GM12878 (cell line): ENCODE data around the gene SIPA1. TPM values are rescaled to one million over a fixed set of nuclear protein-coding genes. Genes with fewer than 3 reads are reported as not detected.
A peak's percentile ranks its signal among the peaks of the same experiment; 100 is the strongest.

Source experiments
- BRCA1 ChIP-seq: IDR thresholded peaks from 2 replicates; pipeline ENCODE4 v1.6.1; 2011; ENCODE audit warnings: low read depth, low read length, improper control_type of control experiment
- CEBPB ChIP-seq, 2 experiments: fragments of 150-350 bp in 1 of 2; IDR thresholded peaks; 2 replicates each; pipeline ENCODE4 v1.6.1; 2012 to 2014; ENCODE audit warnings: low read depth in 2 of 2, low read length in 2 of 2, borderline replicate concordance in 1 of 2, inconsistent platforms in 1 of 2
- EP300 ChIP-seq, 2 experiments: fragments of 150-350 bp in 1 of 2; IDR thresholded peaks; 2 replicates each; pipeline ENCODE4 v1.6.1; 2011 to 2012; ENCODE audit warnings: low read depth in 2 of 2, low read length in 2 of 2, borderline replicate concordance in 1 of 2, improper control_type of control experiment in 1 of 2, inconsistent platforms in 1 of 2; ENCODE audit not compliant: control insufficient read depth in 1 of 2
- JUNB ChIP-seq: IDR thresholded peaks from 2 replicates; pipeline ENCODE4 v1.6.1; 2016; ENCODE audit warnings: antibody characterized with exemption, mild to moderate bottlenecking
- KLF5 ChIP-seq: fragments of 450-650 bp; IDR thresholded peaks from 2 replicates; pipeline ENCODE4 v1.6.1; 2014; ENCODE audit warnings: mild to moderate bottlenecking; ENCODE audit not compliant: partially characterized antibody
- MEF2B ChIP-seq: fragments of 450-650 bp; IDR thresholded peaks from 2 replicates; pipeline ENCODE4 v1.6.1; 2018; ENCODE audit warnings: mild to moderate bottlenecking, moderate library complexity; ENCODE audit not compliant: partially characterized antibody, poor library complexity, severe bottlenecking
- MTA2 ChIP-seq: fragments of 450-650 bp; IDR thresholded peaks from 2 replicates; pipeline ENCODE4 v1.6.1; 2016; ENCODE audit warnings: low read depth, mild to moderate bottlenecking, moderate library complexity
- MTA3 ChIP-seq: IDR thresholded peaks from 2 replicates; pipeline ENCODE4 v1.6.1; 2012; ENCODE audit warnings: low read length, inconsistent platforms, borderline replicate concordance
- MYC ChIP-seq: IDR thresholded peaks from 2 replicates; pipeline ENCODE4 v1.6.1; 2011; ENCODE audit warnings: mild to moderate bottlenecking, low read length, moderate library complexity, inconsistent platforms; ENCODE audit not compliant: insufficient read depth, insufficient replicate concordance, insufficient read length, severe bottlenecking
- NR2C1 ChIP-seq: fragments of 450-650 bp; IDR thresholded peaks from 2 replicates; pipeline ENCODE4 v1.6.1; 2017; ENCODE audit warnings: antibody characterized with exemption, mild to moderate bottlenecking, moderate library complexity
- NR2C2 ChIP-seq: IDR thresholded peaks from 2 replicates; pipeline ENCODE4 v1.6.1; 2011; ENCODE audit warnings: borderline replicate concordance, low read depth; ENCODE audit not compliant: control insufficient read depth, insufficient read length
- PML ChIP-seq: IDR thresholded peaks from 2 replicates; pipeline ENCODE4 v1.6.1; 2012; ENCODE audit warnings: low read length, inconsistent platforms
- RB1 ChIP-seq: fragments of 450-650 bp; formaldehyde crosslinking; IDR thresholded peaks from 2 replicates; pipeline ENCODE4 v1.6.1; 2017; ENCODE audit warnings: mild to moderate bottlenecking, borderline replicate concordance
- SIN3A ChIP-seq: IDR thresholded peaks from 2 replicates; pipeline ENCODE4 v1.6.1; 2012; ENCODE audit warnings: low read depth, low read length, improper control_type of control experiment
- SPI1 ChIP-seq: IDR thresholded peaks from 2 replicates; pipeline ENCODE4 v1.6.1; 2011; ENCODE audit warnings: low read depth, mild to moderate bottlenecking, low read length, moderate library complexity, borderline replicate concordance; ENCODE audit not compliant: insufficient read depth
- SREBF2 ChIP-seq: IDR thresholded peaks from 2 replicates; pipeline ENCODE4 v1.6.1; 2012; ENCODE audit warnings: mild to moderate bottlenecking, low read length
- TBL1XR1 ChIP-seq: IDR thresholded peaks from 2 replicates; pipeline ENCODE4 v1.6.1; 2012; ENCODE audit warnings: low read depth, low read length, improper control_type of control experiment
- ZNF207 ChIP-seq: fragments of 450-650 bp; IDR thresholded peaks from 2 replicates; pipeline ENCODE4 v1.6.1; 2014; ENCODE audit warnings: antibody characterized with exemption, mild to moderate bottlenecking, borderline replicate concordance
- ZNF24 ChIP-seq: fragments of 450-650 bp; IDR thresholded peaks from 2 replicates; pipeline ENCODE4 v1.6.1; 2017; ENCODE audit warnings: antibody characterized with exemption, mild to moderate bottlenecking
- polyA plus RNA-seq, 11 experiments: library from polyadenylated mRNA; depleted of rRNA in 4 of 11; unstranded in 6 of 11; stranded (reverse) in 5 of 11; fragments of >200 nt; fragmentation: Nextera tagmentation in 4 of 11; fragmentation: Illumina TruSeq in 1 of 11; extraction: Ambion mirVana in 4 of 11; extraction: Trizol in 1 of 11; gene quantifications; 1 replicate in 1 of 11; 2 replicates in 10 of 11; pipeline versions ENCODE4 v1.2.1 to v1.2.3, GENCODE V29; 2011 to 2016; ENCODE audit warnings: inconsistent platforms in 2 of 11, missing spikeins in 2 of 11, low read depth in 1 of 11
- total RNA-seq, 4 experiments: library from RNA; depleted of rRNA in 3 of 4; stranded (reverse); fragments of >200 nt in 3 of 4; fragmentation: Illumina TruSeq in 1 of 4; extraction: Trizol in 1 of 4; gene quantifications; 2 replicates each; pipeline versions ENCODE4 v1.2.1 to v1.2.3, GENCODE V29; 2013 to 2021
- TF ChIP-seq, protein P1 (sequence below): IDR thresholded peaks from 2 replicates; pipeline ENCODE4 v1.6.1; 2011; ENCODE audit warnings: borderline replicate concordance, low read depth, mild to moderate bottlenecking, moderate library complexity, mixed read lengths, low read length; ENCODE audit not compliant: insufficient read depth; ENCODE audit errors: extremely low read length
- TF ChIP-seq, protein P2 (sequence below): fragments of 450-650 bp; IDR thresholded peaks from 2 replicates; pipeline ENCODE4 v1.6.1; 2017; ENCODE audit warnings: borderline replicate concordance
- TF ChIP-seq, protein P3 (sequence below): IDR thresholded peaks from 2 replicates; pipeline ENCODE4 v1.6.1; 2012; ENCODE audit warnings: improper control_type of control experiment, low read depth, low read length; ENCODE audit not compliant: insufficient replicate concordance

SIPA1 gene
- total and polyA plus RNA-seq, 10 of the 15 experiments (the other 5 are each of a cell fraction or from before 2014, with no cell fraction given) = 1.0 to 139 (median 33.4) TPM

DNA sequence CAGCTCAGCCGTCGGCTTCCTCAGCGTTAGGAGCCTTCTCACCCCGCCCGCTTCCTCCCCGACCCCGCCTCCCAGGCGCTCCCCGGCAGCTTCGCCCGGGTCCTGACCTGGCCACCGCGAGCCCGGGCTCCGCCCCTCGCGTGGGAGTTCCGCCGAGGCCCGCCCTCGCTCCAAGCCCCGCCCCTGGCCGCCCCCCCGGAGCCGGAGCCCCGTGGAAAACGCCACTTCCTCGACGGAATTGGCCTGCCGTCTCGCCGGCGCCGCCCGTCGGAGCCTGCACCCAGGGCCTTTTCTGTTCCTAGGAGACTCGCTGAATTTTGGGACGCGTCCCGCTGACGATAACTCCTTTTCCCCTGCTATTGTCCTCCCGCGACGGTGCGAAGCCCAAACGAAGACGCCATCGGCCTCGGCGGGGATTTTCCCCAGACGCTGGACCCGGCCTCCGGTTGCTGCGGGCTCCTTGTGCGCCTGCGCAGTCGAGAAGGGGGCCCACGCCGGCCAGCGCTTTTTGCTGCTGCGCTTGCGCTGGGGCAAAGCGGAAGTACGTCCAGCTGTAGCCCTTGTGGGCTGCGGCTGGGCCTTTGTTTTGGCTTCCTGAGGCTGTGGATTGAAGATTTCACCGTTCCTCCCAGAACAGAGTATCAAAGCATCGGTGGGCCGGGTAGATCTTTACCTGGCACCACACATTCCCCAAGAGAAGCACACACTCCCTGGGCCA, 14.8 kb downstream of the SIPA1 start (continued):
- TF ChIP-seq NR2C2 (no peak), BRCA1 (no peak), RB1 (peak; percentile 66; the same call in 1 of the 2 replicates), NR2C1 (peak; percentile 24; the same call in 1 of the 2 replicates), KLF5 (no peak), SREBF2 (no peak), PML (peak; percentile 95), ZNF207 (peak; percentile 44; the same call in 1 of the 2 replicates), SIN3A (peak; percentile 69; the same call in 1 of the 2 replicates), ZNF24 (0 out of 2 replicates have a peak, but pooled peaks have one; percentile 21), JUNB (peak; percentile 14; the same call in 1 of the 2 replicates), EP300 (IDR thresholded peaks at IDR 0.05; ENCODE audit: borderline replicate concordance in 1 of 2, control insufficient read depth in 1 of 2, low read depth in 2 of 2, low read length in 2 of 2) (no peak), MEF2B (peak; percentile 56), SPI1 (peak; percentile 49; the same call in 1 of the 2 replicates), MTA3 (no peak; the same call in 1 of the 2 replicates), MTA2 (no peak), TBL1XR1 (no peak), MYC (no peak), CEBPB (IDR thresholded peaks at IDR 0.05; ENCODE audit: borderline replicate concordance in 1 of 2, low read depth in 2 of 2, low read length in 2 of 2) (no peak)
- TF ChIP-seq, protein P1, sequence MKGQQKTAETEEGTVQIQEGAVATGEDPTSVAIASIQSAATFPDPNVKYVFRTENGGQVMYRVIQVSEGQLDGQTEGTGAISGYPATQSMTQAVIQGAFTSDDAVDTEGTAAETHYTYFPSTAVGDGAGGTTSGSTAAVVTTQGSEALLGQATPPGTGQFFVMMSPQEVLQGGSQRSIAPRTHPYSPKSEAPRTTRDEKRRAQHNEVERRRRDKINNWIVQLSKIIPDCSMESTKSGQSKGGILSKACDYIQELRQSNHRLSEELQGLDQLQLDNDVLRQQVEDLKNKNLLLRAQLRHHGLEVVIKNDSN = no peak
- TF ChIP-seq, protein P2, sequence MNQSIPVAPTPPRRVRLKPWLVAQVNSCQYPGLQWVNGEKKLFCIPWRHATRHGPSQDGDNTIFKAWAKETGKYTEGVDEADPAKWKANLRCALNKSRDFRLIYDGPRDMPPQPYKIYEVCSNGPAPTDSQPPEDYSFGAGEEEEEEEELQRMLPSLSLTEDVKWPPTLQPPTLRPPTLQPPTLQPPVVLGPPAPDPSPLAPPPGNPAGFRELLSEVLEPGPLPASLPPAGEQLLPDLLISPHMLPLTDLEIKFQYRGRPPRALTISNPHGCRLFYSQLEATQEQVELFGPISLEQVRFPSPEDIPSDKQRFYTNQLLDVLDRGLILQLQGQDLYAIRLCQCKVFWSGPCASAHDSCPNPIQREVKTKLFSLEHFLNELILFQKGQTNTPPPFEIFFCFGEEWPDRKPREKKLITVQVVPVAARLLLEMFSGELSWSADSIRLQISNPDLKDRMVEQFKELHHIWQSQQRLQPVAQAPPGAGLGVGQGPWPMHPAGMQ = no peak
- TF ChIP-seq, protein P3, sequence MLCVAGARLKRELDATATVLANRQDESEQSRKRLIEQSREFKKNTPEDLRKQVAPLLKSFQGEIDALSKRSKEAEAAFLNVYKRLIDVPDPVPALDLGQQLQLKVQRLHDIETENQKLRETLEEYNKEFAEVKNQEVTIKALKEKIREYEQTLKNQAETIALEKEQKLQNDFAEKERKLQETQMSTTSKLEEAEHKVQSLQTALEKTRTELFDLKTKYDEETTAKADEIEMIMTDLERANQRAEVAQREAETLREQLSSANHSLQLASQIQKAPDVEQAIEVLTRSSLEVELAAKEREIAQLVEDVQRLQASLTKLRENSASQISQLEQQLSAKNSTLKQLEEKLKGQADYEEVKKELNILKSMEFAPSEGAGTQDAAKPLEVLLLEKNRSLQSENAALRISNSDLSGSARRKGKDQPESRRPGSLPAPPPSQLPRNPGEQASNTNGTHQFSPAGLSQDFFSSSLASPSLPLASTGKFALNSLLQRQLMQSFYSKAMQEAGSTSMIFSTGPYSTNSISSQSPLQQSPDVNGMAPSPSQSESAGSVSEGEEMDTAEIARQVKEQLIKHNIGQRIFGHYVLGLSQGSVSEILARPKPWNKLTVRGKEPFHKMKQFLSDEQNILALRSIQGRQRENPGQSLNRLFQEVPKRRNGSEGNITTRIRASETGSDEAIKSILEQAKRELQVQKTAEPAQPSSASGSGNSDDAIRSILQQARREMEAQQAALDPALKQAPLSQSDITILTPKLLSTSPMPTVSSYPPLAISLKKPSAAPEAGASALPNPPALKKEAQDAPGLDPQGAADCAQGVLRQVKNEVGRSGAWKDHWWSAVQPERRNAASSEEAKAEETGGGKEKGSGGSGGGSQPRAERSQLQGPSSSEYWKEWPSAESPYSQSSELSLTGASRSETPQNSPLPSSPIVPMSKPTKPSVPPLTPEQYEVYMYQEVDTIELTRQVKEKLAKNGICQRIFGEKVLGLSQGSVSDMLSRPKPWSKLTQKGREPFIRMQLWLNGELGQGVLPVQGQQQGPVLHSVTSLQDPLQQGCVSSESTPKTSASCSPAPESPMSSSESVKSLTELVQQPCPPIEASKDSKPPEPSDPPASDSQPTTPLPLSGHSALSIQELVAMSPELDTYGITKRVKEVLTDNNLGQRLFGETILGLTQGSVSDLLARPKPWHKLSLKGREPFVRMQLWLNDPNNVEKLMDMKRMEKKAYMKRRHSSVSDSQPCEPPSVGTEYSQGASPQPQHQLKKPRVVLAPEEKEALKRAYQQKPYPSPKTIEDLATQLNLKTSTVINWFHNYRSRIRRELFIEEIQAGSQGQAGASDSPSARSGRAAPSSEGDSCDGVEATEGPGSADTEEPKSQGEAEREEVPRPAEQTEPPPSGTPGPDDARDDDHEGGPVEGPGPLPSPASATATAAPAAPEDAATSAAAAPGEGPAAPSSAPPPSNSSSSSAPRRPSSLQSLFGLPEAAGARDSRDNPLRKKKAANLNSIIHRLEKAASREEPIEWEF = no peak
